HG02678 (cell line): ENCODE data around the gene RNF187.

ENCODE experiments used
- ATAC-seq: cut with Tn5 transposase; IDR thresholded peaks from one replicate; pipeline ENCODE4 v1.9.1; 2021; ENCODE audit warnings: mild to moderate bottlenecking, moderate library complexity; ENCODE audit not compliant: unreplicated experiment

RNF187 gene

GRCh38 chr1:228542981-228543380 lies 55.8 kb downstream of the RNF187 start:
- ATAC-seq = no peak

GRCh38 chr1:228543396-228543795 lies 56.2 kb downstream of the RNF187 start:
- ATAC-seq = no peak

GRCh38 chr1:228544021-228544850 lies 57.1 kb downstream of the RNF187 start:
- no peak for ATAC-seq

GRCh38 chr1:228544921-228545591 lies 57.9 kb downstream of the RNF187 start:
- no peak for ATAC-seq
